K562 (cell line): ENCODE results near the gene OOSP4B. TPM values are rescaled to one million over a fixed set of nuclear protein-coding genes. Genes with fewer than 3 reads are reported as not detected.

ENCODE experiments used
- ARID2 ChIP-seq: fragments of 450-650 bp; IDR thresholded peaks from 2 replicates; pipeline ENCODE4 v1.6.1; 2017; ENCODE audit warnings: antibody characterized with exemption, mild to moderate bottlenecking
- CBFB ChIP-seq: sonication (generic); formaldehyde crosslinking; IDR thresholded peaks from 2 replicates; pipeline ENCODE4 v1.4.0; 2020; ENCODE audit warnings: mild to moderate bottlenecking, missing genetic modification reagents
- EP300 ChIP-seq: IDR thresholded peaks from 2 replicates; pipeline ENCODE4 v1.6.1; 2012; ENCODE audit warnings: low read length, improper control_type of control experiment
- ESRRA ChIP-seq: fragments of 450-650 bp; IDR thresholded peaks from 2 replicates; pipeline ENCODE4 v1.6.1; 2014; ENCODE audit warnings: low read depth, mild to moderate bottlenecking, moderate library complexity, borderline replicate concordance
- ETV5 ChIP-seq: sonication (generic); formaldehyde crosslinking; IDR thresholded peaks from 2 replicates; pipeline ENCODE4 v1.4.0; 2020; ENCODE audit warnings: low read depth, mild to moderate bottlenecking, missing genetic modification reagents
- HDAC6 ChIP-seq: IDR thresholded peaks from 2 replicates; pipeline ENCODE4 v1.6.1; 2012; ENCODE audit warnings: low read depth, mild to moderate bottlenecking, control low read depth, inconsistent platforms, low read length, moderate library complexity
- KLF16 ChIP-seq: IDR thresholded peaks from 2 replicates; pipeline ENCODE4 v1.6.1; 2016; ENCODE audit warnings: antibody characterized with exemption
- LEF1 ChIP-seq: fragments of 450-650 bp; IDR thresholded peaks from 2 replicates; pipeline ENCODE4 v1.6.1; 2016; ENCODE audit warnings: mild to moderate bottlenecking
- MAFK ChIP-seq: IDR thresholded peaks from 2 replicates; pipeline ENCODE4 v1.6.1; 2011; ENCODE audit warnings: low read length, improper control_type of control experiment
- MYNN ChIP-seq, 2 experiments: sonication (generic); formaldehyde crosslinking in 1 of 2; IDR thresholded peaks; 2 replicates each; pipeline versions ENCODE4 v1.5.0 to v1.6.1; 2016 to 2020; ENCODE audit warnings: antibody characterized with exemption in 1 of 2, missing genetic modification reagents in 1 of 2
- NFIX ChIP-seq: fragments of 250-450 bp; sonication (Bioruptor Pico); IDR thresholded peaks from 2 replicates; pipeline ENCODE4 v1.4.0; 2020; ENCODE audit warnings: low read depth, mild to moderate bottlenecking, moderate library complexity
- RBBP5 ChIP-seq: fragments of 200-600 bp; sonication (generic); IDR thresholded peaks from 2 replicates; pipeline ENCODE4 v1.6.1; 2012; ENCODE audit warnings: borderline replicate concordance, mild to moderate bottlenecking, low read length, control low read depth, inconsistent platforms; ENCODE audit not compliant: insufficient read depth, poor library complexity, severe bottlenecking
- RNF2 ChIP-seq: sonication (generic); IDR thresholded peaks from 2 replicates; pipeline ENCODE4 v1.6.1; 2016
- SOX6 ChIP-seq: fragments of 450-650 bp; IDR thresholded peaks from 2 replicates; pipeline ENCODE4 v1.6.1; 2014; ENCODE audit warnings: mild to moderate bottlenecking
- TAF7 ChIP-seq: fragments of 450-650 bp; IDR thresholded peaks from 2 replicates; pipeline ENCODE4 v1.6.1; 2016; ENCODE audit warnings: missing genetic modification characterization, missing compliant biosample characterization
- TBL1XR1 ChIP-seq, 2 experiments: IDR thresholded peaks; 2 replicates each; pipeline ENCODE4 v1.6.1; 2012; ENCODE audit warnings: improper control_type of control experiment in 2 of 2, low read length in 2 of 2, mild to moderate bottlenecking in 1 of 2
- TBP ChIP-seq: optimal IDR thresholded peaks from 2 replicates; pipeline ENCODE3; 2011; ENCODE audit warnings: low read depth, low read length, improper control_type of control experiment
- ZEB2 ChIP-seq: fragments of 450-650 bp; IDR thresholded peaks from 2 replicates; pipeline ENCODE4 v1.6.1; 2016
- polyA plus RNA-seq, 8 experiments: library from polyadenylated mRNA; depleted of rRNA in 4 of 8; stranded (reverse) in 5 of 8; unstranded in 3 of 8; fragments of >200 nt; fragmentation: Nextera tagmentation in 2 of 8; fragmentation: Illumina TruSeq in 1 of 8; extraction: Ambion mirVana in 2 of 8; extraction: Trizol in 1 of 8; gene quantifications; 2 replicates each; pipeline versions ENCODE4 v1.2.1 to v1.2.3, GENCODE V29; 2011 to 2014; ENCODE audit warnings: inconsistent platforms in 1 of 8, missing spikeins in 1 of 8
- total RNA-seq, 7 experiments: library from RNA; depleted of rRNA in 6 of 7; stranded (reverse); fragments of >200 nt in 6 of 7; fragmentation: Illumina TruSeq in 2 of 7; extraction: Trizol in 2 of 7; gene quantifications; 2 replicates each; pipeline versions ENCODE4 v1.2.1 to v1.2.3, GENCODE V29; 2011 to 2021; ENCODE audit warnings: low replicate concordance in 1 of 7
- TF ChIP-seq, protein P1 (sequence below): fragments of 250-450 bp; sonication (Bioruptor Pico); IDR thresholded peaks from 2 replicates; pipeline ENCODE4 v1.4.0; 2020; ENCODE audit warnings: mild to moderate bottlenecking, moderate library complexity
- TF ChIP-seq, protein P2 (sequence below): fragments of 250-450 bp; sonication (Bioruptor Pico); IDR thresholded peaks from 2 replicates; pipeline ENCODE4 v1.8.0; 2021; ENCODE audit warnings: borderline replicate concordance, mild to moderate bottlenecking, moderate library complexity; ENCODE audit not compliant: poor library complexity, severe bottlenecking
- TF ChIP-seq, protein P3 (sequence below): sonication (generic); formaldehyde crosslinking; IDR thresholded peaks from 2 replicates; pipeline ENCODE4 v1.9.0; 2022; ENCODE audit warnings: mild to moderate bottlenecking, missing genetic modification reagents
- TF ChIP-seq, protein P4 (sequence below), 2 experiments: fragments of 450-650 bp in 1 of 2; IDR thresholded peaks; 2 replicates each; pipeline ENCODE4 v1.6.1; 2011 to 2017; ENCODE audit warnings: low read depth in 2 of 2, antibody characterized with exemption in 1 of 2, borderline replicate concordance in 1 of 2, low read length in 1 of 2, mild to moderate bottlenecking in 1 of 2, mixed read lengths in 1 of 2; ENCODE audit not compliant: control insufficient read depth in 1 of 2

Gene OOSP4B
- total and polyA plus RNA-seq, 9 of the 15 experiments (the other 6 are each of a cell fraction or from before 2014, with no cell fraction given), result 0.10 to 0.43 (median 0.15) TPM; not detected in 5

DNA sequence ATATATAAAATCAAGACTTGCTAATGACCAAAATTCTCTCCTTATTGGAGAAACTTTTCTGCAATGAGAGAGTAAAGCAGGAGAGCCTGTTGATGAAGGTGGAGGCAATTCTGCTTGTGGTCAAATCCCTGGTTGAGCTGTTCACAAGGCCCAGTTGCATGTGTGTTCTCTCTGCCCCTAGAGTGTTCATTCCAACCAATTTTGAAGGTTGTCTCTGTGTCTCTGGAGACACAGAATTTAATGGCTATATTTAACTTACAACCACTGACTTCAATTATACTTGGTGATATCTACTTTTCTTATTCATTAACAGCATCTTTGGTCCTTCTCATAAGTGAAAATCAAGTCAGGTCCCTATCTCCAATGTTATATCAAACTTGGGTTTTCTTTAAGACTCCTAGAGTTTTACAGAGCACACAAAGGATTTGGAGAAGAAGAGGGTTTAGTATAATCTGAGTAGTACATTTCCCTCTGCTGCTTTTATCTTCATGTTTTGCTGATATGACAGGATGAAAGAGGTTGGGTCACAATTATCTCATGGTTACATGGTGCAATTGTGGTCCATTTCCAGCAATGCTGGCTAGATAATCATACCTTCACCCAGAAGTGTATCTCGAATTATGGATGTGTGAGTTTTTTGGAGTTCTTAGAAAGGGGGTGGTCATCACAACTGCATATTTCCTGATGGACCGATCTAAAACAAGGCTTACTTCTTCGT is 49.1 kb upstream of the OOSP4B start (continued):
- TF ChIP-seq MAFK, result peak; percentile 71
- TF ChIP-seq, protein P1, sequence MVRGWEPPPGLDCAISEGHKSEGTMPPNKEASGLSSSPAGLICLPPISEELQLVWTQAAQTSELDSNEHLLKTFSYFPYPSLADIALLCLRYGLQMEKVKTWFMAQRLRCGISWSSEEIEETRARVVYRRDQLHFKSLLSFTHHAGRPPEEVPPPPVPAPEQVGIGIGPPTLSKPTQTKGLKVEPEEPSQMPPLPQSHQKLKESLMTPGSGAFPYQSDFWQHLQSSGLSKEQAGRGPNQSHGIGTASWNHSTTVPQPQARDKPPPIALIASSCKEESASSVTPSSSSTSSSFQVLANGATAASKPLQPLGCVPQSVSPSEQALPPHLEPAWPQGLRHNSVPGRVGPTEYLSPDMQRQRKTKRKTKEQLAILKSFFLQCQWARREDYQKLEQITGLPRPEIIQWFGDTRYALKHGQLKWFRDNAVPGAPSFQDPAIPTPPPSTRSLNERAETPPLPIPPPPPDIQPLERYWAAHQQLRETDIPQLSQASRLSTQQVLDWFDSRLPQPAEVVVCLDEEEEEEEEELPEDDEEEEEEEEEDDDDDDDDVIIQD (CRISPR knock-in tag), result no peak
- TF ChIP-seq RBBP5, result no peak
- TF ChIP-seq EP300, result peak; percentile 98
- peak; percentile 8 for TF ChIP-seq TBP
- TF ChIP-seq CBFB, result no peak
- TF ChIP-seq, protein P2, sequence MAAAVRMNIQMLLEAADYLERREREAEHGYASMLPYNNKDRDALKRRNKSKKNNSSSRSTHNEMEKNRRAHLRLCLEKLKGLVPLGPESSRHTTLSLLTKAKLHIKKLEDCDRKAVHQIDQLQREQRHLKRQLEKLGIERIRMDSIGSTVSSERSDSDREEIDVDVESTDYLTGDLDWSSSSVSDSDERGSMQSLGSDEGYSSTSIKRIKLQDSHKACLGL (CRISPR knock-in tag), result no peak
- TF ChIP-seq TAF7, result no peak
- TF ChIP-seq ARID2, result no peak
- peak; percentile 83 for TF ChIP-seq ZEB2
- TF ChIP-seq MYNN (IDR thresholded peaks at IDR 0.05), result peak; percentile 67; the same call in 1 of the 2 replicates
- TF ChIP-seq MYNN (CRISPR knock-in tag; IDR thresholded peaks at IDR 0.05), result no peak
- peak; percentile 92 for TF ChIP-seq LEF1
- no peak for TF ChIP-seq ETV5
- peak in 1 of 2 experiments; percentile 88; a peak in 2 of 4 replicates for TF ChIP-seq TBL1XR1 (IDR thresholded peaks at IDR 0.05; ENCODE audit: low read length in 2 of 2)
- TF ChIP-seq, protein P3, sequence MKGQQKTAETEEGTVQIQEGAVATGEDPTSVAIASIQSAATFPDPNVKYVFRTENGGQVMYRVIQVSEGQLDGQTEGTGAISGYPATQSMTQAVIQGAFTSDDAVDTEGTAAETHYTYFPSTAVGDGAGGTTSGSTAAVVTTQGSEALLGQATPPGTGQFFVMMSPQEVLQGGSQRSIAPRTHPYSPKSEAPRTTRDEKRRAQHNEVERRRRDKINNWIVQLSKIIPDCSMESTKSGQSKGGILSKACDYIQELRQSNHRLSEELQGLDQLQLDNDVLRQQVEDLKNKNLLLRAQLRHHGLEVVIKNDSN, result no peak
- TF ChIP-seq KLF16, result peak; percentile 92
- TF ChIP-seq RNF2, result peak; percentile 86
- TF ChIP-seq HDAC6, result no peak
- TF ChIP-seq, protein P4, sequence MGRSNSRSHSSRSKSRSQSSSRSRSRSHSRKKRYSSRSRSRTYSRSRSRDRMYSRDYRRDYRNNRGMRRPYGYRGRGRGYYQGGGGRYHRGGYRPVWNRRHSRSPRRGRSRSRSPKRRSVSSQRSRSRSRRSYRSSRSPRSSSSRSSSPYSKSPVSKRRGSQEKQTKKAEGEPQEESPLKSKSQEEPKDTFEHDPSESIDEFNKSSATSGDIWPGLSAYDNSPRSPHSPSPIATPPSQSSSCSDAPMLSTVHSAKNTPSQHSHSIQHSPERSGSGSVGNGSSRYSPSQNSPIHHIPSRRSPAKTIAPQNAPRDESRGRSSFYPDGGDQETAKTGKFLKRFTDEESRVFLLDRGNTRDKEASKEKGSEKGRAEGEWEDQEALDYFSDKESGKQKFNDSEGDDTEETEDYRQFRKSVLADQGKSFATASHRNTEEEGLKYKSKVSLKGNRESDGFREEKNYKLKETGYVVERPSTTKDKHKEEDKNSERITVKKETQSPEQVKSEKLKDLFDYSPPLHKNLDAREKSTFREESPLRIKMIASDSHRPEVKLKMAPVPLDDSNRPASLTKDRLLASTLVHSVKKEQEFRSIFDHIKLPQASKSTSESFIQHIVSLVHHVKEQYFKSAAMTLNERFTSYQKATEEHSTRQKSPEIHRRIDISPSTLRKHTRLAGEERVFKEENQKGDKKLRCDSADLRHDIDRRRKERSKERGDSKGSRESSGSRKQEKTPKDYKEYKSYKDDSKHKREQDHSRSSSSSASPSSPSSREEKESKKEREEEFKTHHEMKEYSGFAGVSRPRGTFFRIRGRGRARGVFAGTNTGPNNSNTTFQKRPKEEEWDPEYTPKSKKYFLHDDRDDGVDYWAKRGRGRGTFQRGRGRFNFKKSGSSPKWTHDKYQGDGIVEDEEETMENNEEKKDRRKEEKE (IDR thresholded peaks at IDR 0.05; ENCODE audit: borderline replicate concordance in 1 of 2, control insufficient read depth in 1 of 2, low read depth in 2 of 2, low read length in 1 of 2), result no peak
- TF ChIP-seq ESRRA, result peak; percentile 49; the same call in 1 of the 2 replicates
- TF ChIP-seq SOX6, result peak; percentile 93
- no peak for TF ChIP-seq NFIX (CRISPR knock-in tag)
